HG03103 (cell line): ENCODE results near the gene PRPF31.
A peak's percentile ranks its signal among the peaks of the same experiment; 100 is the strongest.

Source experiments
- ATAC-seq: cut with Tn5 transposase; IDR thresholded peaks from one replicate; pipeline ENCODE4 v1.9.1; 2021; ENCODE audit warnings: low read depth; ENCODE audit not compliant: unreplicated experiment

Gene PRPF31

GRCh38 chr19:54106716-54107115, 8.8 kb upstream of the PRPF31 start:
- ATAC-seq, result no peak

GRCh38 chr19:54107876-54108490, 7.6 kb upstream of the PRPF31 start:
- ATAC-seq, result no peak

- ATAC-seq, result no peak
Observed at GRCh38 chr19:54108496-54108895, 7.1 kb upstream of the PRPF31 start.

GRCh38 chr19:54109651-54110050, 5.9 kb upstream of the PRPF31 start:
- ATAC-seq, result no peak

- no peak for ATAC-seq
Observed at GRCh38 chr19:54114340-54115108, 1.0 kb upstream of the PRPF31 start.

- ATAC-seq, result no peak
Observed at GRCh38 chr19:54121259-54121658, 5.7 kb downstream of the PRPF31 start.

GRCh38 chr19:54123682-54124081, 8.1 kb downstream of the PRPF31 start:
- ATAC-seq, result no peak

- no peak for ATAC-seq
Observed at GRCh38 chr19:54124393-54124792, 8.8 kb downstream of the PRPF31 start.

- ATAC-seq, result no peak
Observed at GRCh38 chr19:54125713-54126112, 10.2 kb downstream of the PRPF31 start.

GRCh38 chr19:54127688-54128440, 12.3 kb downstream of the PRPF31 start:
- no peak for ATAC-seq

- ATAC-seq, result no peak
Observed at GRCh38 chr19:54128441-54128725, 12.8 kb downstream of the PRPF31 start.

GRCh38 chr19:54128796-54129616, 13.5 kb downstream of the PRPF31 start:
- no peak for ATAC-seq

- ATAC-seq, result no peak
Observed at GRCh38 chr19:54129617-54129996, 14.1 kb downstream of the PRPF31 start.

GRCh38 chr19:54133312-54133956, 17.9 kb downstream of the PRPF31 start:
- no peak for ATAC-seq

GRCh38 chr19:54133957-54134590, 18.5 kb downstream of the PRPF31 start:
- ATAC-seq, result no peak

GRCh38 chr19:54136086-54136863, 20.7 kb downstream of the PRPF31 start:
- ATAC-seq, result no peak

GRCh38 chr19:54136864-54137698, 21.5 kb downstream of the PRPF31 start:
- ATAC-seq, result peak; percentile 73

GRCh38 chr19:54137699-54138488, 22.3 kb downstream of the PRPF31 start, which contains the start of gene CNOT3:
Gene CNOT3 (plus strand): TSS chr19:54137762. CDS start chr19:54142979, 5,217 bp downstream.
- ATAC-seq, result no peak
